HG03108 (cell line): Measurements from ENCODE around the gene TPBG.

ENCODE experiments used
- ATAC-seq: cut with Tn5 transposase; IDR thresholded peaks from one replicate; pipeline ENCODE4 v1.9.1; 2021; ENCODE audit warnings: moderate library complexity; ENCODE audit not compliant: unreplicated experiment

The TPBG gene

DNA sequence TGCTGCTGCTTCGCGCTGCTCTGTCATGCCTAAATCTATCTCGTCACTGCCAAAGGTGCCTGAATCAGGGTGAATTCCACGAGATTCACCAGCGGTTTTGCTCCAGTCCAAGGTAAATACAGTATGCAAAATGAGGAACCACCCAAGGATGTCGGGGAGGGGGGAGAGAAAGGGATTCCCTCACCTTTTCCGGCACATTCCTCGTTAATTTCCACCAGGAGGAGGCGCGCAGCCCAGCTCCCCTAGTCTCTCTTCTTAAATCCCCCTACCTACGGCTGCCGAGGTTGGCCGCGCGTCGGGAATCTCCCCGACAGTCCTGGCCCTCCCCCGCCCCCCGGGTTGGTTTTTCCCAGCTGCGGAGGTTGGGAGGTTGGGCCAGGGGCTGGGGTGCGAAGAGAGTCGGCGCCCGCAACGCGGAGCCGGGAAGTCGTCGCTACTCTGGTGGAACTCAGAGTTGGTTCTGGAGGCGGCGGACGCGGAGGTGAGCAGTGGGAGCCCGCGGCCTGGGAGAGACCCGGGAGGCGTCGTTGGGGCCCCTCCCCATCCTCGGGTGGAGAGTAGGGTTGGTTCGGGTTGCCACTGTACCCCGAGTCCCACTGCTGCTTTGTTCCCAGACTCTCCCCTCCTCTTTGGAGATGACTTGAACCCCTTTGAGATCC lies at the start of gene TPBG:
Gene TPBG (plus strand): TSS at position 390 of the 659 bp plus-strand sequence. CDS start 1,145 bp downstream, outside the sequence.
- ATAC-seq = no peak

- no peak for ATAC-seq
Observed at GRCh38 chr6:82322386-82322785, 41.2 kb upstream of the TPBG start.

GRCh38 chr6:82329766-82330165 lies 33.9 kb upstream of the TPBG start:
- ATAC-seq = no peak

DNA sequence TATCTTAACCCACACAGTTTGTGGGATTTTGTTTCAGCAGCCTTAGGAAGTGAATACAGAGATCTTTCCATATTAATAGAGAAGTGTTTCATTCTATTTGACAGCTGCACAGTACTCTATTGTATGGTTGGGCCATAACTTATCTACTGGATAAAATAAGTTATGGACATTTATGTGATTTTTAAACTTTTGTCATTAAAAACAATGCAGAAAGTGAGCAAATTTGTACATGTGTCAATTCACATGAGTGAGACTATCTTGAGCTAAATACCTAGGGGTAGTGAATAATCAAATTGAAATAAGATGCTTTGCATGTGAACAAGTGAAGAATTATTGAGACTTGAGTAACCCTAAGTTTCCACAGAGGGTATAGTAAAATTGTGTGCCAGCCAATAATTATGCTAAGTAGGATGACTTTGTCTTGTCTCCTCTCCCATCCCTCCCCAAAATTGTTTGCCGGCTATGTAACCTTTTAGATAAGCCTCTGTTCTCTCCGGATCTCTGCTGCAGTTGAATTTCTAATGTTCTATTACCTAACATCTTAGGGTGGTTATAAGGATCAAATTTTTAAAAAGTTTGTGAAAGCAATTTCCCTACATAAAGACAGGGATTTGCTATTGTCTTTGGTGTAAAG lies 33.3 kb upstream of the TPBG start:
- ATAC-seq = no peak

GRCh38 chr6:82331031-82331773 lies 32.4 kb upstream of the TPBG start:
- ATAC-seq = no peak

- ATAC-seq = no peak
Observed at GRCh38 chr6:82333781-82334180, 29.8 kb upstream of the TPBG start.

- ATAC-seq = no peak
Observed at GRCh38 chr6:82337688-82338257, 25.8 kb upstream of the TPBG start.

DNA sequence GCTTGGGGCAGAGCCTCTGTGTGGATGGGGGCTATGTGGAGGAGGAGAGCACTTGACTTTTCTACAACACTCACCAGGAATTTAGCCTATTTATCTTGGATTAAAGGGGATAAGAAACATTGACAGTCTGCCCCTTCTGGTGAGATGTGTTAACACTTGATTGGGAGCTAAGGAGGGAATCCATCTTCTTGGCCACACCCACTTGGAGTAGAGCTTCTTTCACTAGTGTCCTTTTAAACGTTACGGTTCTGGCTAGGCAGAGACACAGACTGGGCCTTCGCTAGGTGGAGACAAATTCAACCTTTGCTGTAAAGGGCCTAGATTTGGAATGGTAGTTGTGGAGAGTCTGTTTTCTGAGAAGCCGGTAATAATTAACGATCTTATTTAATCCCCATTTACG lies 15.5 kb upstream of the TPBG start:
- no peak for ATAC-seq

DNA sequence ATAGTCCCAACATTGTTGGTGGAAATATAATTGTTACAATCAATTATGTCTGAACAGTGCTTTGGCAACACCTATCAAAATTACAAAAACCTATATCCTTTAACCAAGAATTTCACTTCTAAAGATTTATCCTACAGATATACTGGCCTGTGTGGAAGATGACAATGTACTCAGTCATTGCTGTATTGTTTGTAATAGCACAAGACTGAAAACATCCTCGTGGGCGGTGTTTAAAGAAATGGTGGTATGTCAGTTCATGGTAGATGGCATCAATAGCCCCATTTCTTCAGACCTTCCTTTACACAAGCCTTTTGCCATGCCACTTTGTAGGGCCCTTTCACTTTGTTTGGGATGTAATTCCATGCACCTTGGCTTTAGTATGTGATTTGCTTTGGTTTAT lies 9.8 kb upstream of the TPBG start:
- ATAC-seq = no peak

DNA sequence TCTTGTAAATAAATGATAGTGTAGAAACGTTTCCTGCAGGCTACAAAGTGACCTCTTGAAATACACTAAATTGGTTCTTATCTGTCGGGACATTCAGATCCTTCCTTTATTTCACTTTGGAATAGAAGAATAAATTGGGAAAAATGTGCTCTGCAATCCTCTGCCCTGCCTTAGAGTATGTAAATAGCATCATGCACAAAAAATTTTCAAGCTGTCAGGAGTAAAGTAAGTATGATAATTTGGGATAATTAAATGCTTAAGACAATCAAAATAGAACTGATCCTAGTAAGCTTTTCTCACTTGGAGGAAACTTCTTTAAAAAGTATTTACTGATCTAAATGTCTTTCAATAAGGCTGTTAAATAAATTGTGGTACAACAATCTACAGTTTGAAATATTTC lies 3.1 kb upstream of the TPBG start:
- no peak for ATAC-seq

DNA sequence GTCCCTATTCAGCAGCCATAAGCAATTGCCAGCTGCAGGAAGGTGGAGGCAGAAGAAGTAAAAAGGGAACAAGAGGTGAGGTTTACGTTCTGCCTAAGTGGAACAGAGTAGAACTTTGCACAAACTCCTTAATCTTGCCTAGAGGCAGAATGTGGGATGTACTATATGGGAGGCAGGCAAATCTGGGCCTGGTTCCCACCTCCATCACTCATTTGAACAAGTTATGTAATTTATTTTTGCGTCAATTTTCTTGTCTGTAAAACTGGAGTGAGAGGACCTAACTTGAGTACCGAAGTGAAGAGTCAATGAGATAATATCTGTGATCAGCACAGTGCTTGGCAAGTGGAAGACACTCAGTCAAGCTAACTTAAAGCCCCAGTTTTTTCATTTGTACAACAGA lies 2.0 kb upstream of the TPBG start:
- no peak for ATAC-seq

DNA sequence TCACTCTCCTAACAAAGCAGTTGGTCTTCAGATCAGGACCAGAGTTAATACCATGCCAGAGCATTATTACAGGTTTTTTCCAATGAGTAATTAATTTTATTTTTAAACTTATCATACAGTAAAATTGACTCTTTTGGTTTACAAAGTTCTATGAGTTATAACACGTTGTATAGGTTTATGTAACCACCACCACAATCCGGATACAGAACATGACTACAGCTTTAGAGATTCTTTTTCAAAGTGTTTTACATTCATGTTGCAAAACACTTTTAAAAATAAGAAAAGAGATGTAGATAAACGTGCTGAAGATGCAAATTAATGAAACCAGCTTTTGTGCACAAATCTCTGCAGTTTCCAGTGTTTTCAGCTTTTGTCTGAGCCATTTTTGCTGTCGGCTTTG lies 1.5 kb upstream of the TPBG start:
- no peak for ATAC-seq

- no peak for ATAC-seq
Observed at GRCh38 chr6:82362878-82363427, 664 bp upstream of the TPBG start.

- no peak for ATAC-seq
Observed at GRCh38 chr6:82364087-82365015, 734 bp downstream of the TPBG start.

DNA sequence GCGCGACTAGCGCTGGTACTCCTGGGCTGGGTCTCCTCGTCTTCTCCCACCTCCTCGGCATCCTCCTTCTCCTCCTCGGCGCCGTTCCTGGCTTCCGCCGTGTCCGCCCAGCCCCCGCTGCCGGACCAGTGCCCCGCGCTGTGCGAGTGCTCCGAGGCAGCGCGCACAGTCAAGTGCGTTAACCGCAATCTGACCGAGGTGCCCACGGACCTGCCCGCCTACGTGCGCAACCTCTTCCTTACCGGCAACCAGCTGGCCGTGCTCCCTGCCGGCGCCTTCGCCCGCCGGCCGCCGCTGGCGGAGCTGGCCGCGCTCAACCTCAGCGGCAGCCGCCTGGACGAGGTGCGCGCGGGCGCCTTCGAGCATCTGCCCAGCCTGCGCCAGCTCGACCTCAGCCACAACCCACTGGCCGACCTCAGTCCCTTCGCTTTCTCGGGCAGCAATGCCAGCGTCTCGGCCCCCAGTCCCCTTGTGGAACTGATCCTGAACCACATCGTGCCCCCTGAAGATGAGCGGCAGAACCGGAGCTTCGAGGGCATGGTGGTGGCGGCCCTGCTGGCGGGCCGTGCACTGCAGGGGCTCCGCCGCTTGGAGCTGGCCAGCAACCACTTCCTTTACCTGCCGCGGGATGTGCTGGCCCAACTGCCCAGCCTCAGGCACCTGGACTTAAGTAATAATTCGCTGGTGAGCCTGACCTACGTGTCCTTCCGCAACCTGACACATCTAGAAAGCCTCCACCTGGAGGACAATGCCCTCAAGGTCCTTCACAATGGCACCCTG lies 1.6 kb downstream of the TPBG start:
- no peak for ATAC-seq

GRCh38 chr6:82367704-82368103 lies 4.1 kb downstream of the TPBG start:
- ATAC-seq = no peak

GRCh38 chr6:82370788-82371187 lies 7.2 kb downstream of the TPBG start:
- ATAC-seq = no peak

DNA sequence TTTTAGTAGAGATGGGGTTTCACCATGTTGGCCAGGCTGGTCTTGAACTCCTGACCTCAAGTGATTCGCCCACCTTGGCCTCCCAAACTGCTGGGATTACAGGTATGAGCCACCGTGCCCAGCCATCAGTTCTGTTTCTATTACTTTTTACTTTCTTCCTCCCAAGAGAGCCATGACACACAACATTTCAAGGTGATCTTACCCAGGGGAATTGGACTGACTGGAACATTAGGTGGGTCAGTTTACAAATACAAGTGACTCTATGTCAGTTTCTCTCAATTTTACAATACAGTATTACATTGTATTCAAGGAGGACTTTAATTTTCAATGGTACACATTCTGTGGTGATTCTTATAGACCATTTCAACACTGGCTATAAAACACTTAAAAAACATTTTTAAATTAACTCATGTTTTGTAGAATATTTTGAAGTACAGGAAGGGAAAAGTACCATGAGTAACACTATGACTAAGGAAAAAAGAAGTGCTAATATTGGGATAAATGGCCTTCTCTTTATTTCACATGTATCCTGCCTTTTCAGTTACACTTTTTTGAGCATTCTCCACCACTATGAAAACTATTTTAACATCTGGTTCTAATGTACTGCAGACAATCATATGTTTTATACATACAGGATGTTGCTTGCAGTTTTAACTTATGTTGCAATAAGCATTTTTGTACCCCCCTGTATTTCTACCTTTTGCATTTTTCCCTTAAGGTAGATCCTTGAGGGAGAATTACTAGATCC lies 8.4 kb downstream of the TPBG start:
- ATAC-seq = no peak

DNA sequence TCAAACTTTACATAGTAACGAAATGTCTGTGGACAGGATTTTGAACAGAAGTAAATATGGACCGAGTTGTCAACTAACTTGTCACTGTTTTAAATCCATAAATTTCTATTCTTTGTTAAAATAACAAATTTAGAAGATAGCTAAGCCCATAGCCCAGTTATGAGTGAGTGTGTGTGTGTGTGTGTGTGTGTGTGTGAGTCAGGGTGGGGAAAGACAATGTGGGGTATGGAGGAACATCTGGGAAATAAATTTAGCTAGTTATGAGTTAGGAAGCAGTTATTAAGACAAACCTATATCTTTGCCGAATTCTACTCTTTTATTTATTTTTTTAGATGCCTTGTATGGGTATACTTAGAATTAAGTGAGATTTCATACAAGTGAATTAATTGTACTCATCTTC lies 9.0 kb downstream of the TPBG start:
- no peak for ATAC-seq
